ENCODE measurements around the gene ATP6V1B1.

DNA sequence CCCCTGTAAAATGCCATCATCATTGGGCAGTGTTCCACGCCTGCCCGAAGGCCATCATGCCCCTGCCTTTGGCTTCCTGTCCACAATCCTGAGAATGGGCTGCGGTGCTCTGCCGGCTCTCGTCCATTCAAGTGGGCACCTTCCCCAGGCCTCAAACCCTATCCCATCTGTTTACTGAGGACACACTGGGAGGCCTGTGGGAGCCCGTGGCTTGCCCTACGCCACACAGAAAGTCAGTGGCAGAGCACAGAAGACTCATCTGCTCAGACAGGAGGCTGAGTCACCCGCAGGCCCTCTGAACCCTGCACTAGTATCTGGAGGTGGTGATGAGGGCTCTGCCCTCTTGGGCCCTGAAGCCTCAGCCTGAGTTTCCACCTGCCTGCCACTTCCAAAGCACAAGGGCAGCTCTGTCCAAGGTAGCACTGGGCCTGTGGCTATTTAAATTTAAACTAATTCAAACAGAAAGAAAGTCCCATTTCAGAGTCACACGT is 23.6 kb downstream of the ATP6V1B1 start:
- TF ChIP-seq CTCF (conservative IDR thresholded peaks at IDR 0.05 in 1 of 2, IDR thresholded peaks at IDR 0.05 in 1 of 2; ENCODE audit: low read depth in 1 of 2, low read length in 2 of 2): no peak
- TF ChIP-seq EZH2 (IDR thresholded peaks at IDR 0.05; ENCODE audit: low read length, missing control alignments): no peak

All from fibroblast of lung (primary cell).